GM21423 (cell line): ENCODE data around the gene CRY1.

Source experiments
- ATAC-seq: cut with Tn5 transposase; IDR thresholded peaks from one replicate; pipeline ENCODE4 v1.9.1; 2021; ENCODE audit warnings: mild to moderate bottlenecking, moderate library complexity; ENCODE audit not compliant: unreplicated experiment

Gene CRY1

DNA sequence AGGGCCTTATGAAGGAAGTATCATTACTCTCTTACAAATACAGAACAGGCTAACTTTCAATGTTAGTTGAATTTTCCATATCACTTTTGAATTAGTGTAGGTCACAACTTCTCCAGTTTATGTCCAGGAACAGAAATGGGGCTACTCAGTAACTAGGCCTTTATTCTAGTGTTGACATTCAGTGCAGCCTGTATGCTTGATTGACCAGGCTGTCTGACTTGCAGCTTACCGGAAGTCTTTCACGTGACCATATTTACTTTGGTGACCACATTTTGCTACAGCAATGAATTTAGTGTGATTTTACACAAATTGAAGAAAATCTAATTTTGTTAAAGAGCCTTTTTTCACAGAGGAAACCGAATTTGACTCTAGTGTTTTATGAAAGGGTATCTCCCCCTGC is 118.8 kb downstream of the CRY1 start:
- ATAC-seq, result peak; percentile 81

DNA sequence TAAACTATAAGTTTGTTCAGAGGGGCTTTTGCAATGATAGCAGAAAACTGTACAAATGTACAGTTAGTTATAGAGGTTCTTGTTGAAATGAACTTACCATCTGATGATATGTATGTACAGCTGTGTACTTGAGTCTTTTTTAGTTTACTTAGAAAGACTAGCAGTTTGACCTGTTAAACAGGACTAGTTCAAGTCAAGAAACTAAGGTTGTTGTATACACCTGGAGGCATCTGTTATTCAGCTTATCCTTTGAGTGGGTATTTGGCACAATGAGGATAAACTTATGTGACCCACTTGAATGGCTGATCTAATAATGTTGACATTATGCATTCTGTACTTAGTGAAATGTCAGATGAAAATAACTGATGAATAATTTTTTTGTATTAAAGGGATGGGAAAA is 119.8 kb downstream of the CRY1 start:
- no peak for ATAC-seq

DNA sequence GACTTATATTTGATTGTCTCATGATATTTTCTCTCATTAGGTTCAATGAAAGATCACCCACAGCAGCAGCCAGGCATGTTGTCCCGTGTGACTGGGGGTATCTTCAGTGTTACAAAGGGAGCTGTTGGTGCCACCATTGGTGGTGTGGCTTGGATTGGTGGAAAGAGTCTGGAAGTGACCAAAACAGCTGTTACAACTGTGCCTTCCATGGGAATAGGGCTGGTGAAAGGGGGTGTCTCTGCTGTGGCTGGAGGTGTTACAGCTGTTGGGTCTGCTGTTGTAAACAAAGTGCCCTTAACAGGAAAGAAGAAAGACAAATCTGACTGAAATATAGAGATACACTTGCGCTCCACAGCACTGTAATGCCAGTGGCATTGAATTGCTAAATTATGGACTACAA is 122.3 kb downstream of the CRY1 start:
- ATAC-seq, result no peak

DNA sequence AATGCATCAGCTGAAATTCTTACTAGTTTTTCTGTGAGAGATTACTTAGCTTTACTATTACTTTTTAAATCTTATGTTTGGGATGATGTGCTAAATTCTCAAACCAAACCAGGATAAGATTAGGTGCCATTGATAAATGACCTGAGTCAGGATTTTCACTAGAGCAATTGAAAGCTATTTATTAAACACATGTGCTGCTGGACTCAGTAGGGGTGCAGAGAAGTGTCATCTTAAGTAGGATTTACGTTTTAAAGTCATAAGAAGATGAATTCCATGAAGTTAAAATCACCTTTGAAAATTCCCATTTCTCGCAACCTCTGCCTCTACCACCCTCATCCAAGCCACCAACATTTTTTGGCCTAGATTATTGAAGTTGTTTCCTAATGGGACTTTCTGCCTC is 128.8 kb downstream of the CRY1 start:
- ATAC-seq, result no peak

DNA sequence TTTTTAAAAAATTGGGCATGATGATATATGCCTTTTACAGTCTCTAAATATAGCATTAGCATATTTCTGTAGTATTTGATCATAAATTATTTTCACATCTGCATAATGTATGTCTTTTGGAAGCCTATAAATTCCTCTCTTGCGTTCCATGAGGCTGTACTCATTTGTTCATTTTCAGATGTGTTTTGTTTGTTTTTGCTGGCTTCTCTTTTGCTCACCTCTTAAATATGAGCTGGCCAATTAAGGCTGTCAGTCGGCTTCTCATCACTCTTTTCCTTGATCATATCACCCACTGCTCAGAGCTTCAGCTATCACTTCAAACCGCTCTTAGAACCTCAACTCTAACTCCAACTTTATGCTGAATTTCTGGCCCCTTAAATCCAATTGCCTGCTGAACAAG is 131.1 kb downstream of the CRY1 start:
- no peak for ATAC-seq

DNA sequence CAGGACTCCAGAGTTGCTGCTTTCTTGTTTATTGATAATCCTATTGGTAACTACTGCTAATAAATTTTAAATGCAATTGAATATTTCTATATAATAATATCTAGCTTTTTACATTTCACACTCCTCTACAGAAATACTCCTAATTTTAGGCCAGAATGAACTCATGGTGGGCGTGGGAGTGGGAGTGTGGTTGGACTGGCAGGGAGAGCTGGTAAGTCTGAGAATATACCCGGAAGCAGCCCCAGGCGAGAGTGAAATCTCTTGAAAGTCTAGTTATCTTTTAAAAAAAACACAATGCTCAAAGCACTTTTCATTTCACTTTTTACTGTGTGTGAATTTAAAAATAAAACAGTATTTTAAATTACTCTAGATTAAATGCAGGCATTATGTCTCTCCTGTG is 132.9 kb downstream of the CRY1 start:
- no peak for ATAC-seq

DNA sequence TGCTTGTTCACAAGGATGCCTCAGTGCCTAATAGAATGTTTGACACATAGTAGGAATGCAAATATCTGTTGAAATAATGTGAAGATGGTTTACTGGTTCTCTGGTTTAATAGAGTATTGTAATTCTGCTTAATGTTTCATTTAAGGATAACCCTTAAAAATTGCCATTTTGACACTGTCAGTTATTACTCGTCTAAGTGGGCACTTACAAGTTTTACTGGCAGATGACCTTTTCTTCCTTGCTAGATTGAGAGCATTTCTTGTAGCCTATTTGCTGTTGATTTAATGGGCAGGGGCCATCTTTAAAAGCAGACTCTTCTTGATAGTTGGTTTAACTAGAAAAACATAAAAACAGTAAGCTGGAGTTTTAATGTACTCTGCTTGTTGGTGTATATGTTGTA is 135.8 kb downstream of the CRY1 start:
- ATAC-seq, result no peak

DNA sequence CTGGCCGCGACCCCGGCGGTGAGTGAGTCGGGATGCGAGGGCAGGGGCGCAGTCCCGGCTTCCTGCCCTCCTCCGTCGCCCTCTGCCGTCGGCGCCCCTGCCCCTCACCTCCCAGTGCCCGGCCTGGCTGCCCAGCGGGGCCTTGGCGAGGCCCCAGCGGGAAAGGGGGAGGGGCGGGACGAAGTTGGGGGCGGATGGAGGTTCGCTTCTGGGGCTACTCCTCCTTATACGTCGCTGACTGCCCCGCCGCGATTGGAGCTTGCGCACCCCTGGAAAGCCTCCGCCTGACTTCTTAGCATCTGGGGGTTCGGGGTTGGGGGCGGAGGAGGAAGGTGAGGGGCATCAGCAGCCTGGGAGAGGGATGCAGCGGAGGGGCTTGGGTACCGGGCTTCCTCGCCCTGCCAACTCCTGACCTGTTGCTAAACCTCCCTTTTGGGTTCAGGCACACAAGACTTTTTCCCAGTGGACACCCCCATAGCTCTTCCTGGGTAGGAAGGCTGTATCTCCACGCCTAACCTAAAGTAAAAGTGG is 137.2 kb downstream of the CRY1 start:
- ATAC-seq, result peak; percentile 32

DNA sequence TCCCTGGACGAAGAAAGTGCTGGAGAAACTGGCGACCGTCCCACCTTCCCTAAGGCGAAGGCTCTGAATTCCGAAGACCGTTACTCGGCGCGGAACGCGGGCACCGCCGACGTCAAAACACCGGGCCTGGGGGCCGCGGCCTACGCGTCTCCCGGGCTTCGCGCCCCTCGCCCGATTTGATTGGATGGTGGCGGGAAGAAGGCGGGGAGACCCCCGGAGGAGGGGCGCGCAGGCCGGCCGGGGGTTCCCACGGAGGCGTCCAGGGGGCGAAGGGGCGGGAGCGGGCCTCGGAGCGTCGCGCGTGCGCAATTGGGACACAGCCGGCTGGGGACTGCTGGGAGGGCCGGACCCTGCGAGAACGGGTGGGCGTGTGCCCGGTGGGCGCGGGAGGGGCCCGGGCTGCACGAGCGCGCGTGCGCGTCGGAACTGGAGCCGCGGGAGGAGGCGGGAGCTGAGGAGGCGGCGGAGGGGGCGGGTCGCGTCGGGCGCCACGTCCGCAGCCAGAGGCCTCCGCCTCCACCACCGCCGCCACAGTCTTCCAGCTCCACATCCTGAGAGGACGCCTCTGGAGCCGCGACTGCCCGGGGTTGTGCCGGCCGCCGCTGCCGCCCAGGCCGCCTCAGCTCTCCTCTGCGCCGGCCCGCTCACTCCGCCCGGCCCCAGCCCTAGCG is 137.8 kb downstream of the CRY1 start, which contains the start of gene TMEM263:
Gene TMEM263 (plus strand): TSS at position 531 of the 671 bp plus-strand sequence. CDS start 11,210 bp downstream, outside the sequence.
- peak; percentile 69 for ATAC-seq

DNA sequence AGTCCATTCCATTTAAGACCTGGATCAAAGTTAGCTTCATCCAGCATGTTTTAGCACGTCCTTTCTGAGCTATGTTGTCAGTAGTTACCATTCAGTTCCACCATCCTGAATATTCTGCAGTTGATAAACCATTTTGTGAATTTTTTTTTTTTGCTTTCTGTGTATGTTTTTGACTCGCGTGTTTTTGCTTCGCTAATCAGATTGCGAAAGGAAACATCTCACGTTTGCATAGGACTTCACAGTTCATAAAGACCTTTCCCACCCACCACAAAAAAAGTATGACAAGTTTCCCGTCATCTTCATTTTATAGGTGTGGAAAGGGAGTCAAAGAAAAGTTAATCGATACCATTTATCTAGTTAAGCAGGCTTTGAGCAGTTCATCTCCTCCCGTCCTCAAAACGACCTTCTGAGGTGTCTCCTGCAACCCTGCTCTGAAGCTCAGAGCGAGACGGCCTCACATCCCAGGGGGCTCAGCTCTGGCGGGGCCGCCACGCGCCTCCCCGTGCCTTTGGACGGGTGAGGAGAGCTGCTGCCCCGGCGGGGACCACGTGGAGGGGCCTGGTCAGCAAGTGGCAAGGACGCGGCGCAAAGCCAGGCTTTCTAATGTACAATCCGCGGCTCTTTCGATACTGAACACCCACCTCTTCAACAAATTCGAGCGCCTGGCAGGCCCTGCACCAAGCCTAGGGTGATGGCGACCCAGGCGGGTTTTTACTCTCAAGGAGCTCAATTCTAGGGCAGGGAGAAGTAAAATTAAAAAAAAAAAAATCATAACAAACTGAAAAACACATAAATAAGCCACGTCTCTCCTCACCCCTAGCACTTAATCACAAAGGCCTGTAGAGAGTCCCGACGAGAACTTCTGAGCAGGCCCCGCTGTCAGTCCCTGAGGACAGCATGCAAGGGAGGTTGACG is 138.6 kb downstream of the CRY1 start:
- ATAC-seq, result no peak

DNA sequence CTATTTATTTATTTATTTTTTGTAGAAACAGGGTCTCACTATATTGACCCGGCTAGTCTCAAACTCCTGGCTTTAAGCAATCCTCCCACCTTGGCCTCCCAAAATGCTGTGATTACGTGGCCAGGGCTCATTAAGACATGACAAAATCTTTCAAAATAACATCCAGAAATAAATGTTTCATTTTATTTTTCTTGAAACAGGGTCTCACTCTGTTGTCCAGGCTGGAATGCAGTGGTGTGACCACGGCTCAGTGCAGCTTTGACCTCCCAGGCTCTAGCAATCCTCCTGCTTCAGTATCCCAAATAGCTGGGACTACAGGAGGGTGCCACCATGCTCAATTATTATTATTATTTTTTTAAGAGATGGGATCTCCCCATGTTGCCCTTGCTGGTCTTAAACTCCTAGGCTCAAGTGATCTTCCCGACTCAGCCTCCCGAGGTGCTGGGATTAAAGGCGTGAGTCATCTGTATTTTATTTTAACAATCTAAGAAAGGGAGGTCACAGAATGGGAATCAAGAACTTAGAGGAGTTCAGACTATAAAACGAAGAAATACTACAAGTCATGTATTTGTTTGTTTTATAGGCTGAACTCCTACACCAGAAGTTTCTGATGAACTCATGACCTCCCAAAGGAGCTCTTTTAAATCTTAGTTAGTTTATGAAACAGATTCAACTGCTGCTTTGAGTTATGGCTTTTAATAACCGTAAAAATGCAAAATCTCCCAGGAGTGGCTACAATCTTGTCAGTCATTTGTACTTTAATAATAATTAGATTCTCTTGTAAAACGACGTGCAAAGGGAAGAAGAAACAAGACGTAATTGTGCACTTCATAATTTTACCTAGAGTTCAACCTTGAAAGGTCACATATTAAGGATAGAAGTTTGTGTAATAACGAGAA is 139.7 kb downstream of the CRY1 start:
- ATAC-seq, result no peak

DNA sequence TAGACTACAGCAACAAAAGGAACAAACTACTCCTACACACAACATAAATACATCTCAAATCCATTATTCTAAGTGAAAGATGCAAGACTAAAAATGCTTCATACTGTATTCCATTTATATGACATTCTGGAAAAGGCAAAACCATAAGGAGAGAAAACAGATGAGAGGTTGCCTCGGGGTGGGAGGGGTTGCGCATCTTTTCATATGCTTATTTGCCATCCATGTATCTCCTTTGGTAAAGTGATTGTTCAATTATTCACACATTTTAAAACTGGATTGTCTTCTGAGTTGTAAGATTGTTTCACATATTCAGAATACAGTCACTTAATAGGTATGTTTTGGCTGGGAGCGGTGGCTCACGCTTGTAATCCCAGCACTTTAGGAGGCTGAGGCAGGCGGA is 142.8 kb downstream of the CRY1 start:
- no peak for ATAC-seq

DNA sequence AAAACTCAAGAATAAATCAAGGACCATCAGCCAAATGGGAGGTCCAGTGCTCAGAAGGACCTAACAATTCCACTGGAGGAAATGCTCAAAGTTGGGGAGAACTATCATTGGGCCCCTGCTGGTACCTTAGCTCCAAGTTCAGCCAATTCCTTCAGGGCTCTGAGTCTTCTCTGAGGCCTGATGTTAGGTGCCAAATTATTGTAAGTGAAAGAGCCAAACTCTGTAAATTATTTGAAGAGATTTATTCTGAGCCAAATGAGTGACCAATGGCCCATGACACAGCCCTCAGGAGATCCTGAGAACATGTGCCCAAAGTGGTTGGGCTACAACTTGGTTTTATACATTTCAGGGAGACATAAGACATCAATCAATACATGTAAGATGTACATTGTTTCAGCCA is 145.9 kb downstream of the CRY1 start:
- no peak for ATAC-seq

DNA sequence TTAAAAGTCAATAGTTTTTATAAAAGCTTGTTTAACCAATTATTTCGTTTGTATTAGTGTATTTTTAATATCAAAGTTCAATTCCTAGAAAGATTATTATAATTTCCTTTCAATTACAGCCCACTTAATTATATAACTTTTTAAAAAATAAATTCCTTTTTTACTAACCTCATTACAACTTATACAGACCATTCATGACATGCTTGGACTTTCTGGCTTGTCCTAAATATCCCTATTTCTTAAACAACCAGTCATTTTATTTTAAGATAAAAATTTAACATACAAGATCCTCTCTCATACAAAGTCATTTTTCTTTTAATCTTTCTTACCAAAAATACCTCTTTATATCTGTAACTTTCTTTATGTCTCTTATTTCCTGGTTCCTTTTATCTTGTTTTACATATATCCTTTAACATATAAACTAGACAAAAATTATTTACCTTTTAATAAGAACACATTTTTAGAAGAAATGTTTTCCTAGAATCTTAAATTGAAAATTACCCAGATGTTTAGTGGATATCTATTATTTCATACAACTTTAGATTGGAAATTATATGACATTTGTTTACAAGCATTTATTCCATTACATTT is 148.0 kb downstream of the CRY1 start:
- ATAC-seq, result no peak

DNA sequence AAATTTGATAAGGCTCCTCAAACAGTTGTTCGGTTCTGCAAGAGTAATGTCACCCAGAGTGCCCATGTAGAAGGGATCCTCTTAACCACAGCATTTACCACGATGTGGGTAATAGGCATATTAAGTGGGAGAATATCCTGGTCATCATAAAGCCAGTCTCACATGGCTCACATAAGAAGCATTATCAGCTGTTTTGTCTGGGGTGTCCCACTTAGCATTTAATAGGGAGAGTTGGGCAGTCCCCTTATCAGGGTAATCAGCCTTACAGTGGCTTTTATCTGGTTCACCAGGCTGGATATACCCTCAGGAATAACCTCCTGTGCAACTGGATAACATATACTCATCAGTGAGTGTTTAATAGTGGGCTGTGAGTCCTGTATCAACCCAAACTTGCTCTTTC is 150.6 kb downstream of the CRY1 start:
- no peak for ATAC-seq

DNA sequence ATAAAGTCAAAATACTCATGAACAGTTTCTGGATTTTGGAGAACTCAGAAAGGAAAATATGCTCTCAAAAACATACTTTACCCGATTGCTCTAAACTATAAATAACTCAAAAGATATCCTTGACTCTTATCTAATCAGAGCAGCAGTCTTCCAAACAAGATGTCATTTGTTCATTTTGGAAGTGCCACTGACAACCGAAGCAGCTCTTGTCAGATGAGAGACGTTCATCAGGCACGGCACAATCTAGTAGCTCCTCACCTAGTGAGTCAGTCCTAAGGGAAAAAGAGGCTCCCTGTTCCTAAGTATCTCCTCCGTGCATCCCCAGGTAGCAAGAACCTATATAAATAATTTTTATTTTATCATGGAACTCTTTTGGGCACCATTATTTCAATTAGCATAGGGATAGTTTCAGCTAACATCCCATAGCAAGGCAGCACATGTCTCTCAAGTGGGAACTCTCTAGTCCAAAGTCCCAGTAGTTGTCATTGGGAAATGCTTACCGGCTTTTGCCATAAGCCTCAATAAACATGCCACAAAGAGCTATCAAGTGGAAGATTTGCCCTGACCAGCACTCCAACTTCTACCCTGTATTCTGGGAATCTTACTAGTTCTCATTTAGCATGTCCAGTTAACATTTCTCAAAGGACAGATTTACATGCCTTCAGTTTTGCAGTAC is 151.7 kb downstream of the CRY1 start:
- ATAC-seq, result no peak
